Caco-2 (cell line): ENCODE data around the gene CBX7. TPM values are rescaled to one million over a fixed set of nuclear protein-coding genes. Genes with fewer than 3 reads are reported as not detected.

Experiments
- BruUV-seq: library from RNA; stranded (reverse); fragments of 400-500 nt; replicated peaks from 2 replicates; lab custom pipeline; 2021; lab: Mats Ljungman, UMichigan
- CTCF ChIA-PET: fragments of 300-600 bp; sonication (Branson Sonifier 250); formaldehyde crosslinking; loops from one replicate; lab custom pipeline; 2022; ENCODE audit warnings: antibody characterized with exemption; lab: Charles Lee
- POLR2A ChIA-PET: fragments of 300-600 bp; sonication (Branson Sonifier 250); formaldehyde crosslinking; loops from one replicate; lab custom pipeline; 2022; ENCODE audit warnings: antibody characterized with exemption; lab: Charles Lee
- DNase-seq, 2 experiments: peaks; one replicate each; pipeline versions ENCODE4 v3.0.0 to v3.0.0-alpha.2; 2020 to 2022
- H3K27me3 ChIP-seq: replicated peaks from 2 replicates; pipeline ENCODE4 v1.6.0; 2011; ENCODE audit warnings: low read length; ENCODE audit not compliant: control insufficient read depth, insufficient read depth
- H3K36me3 ChIP-seq: 2 replicates; pipeline ENCODE4 v1.5.1; 2011; ENCODE audit warnings: low read length; ENCODE audit not compliant: control insufficient read depth, insufficient read depth
- H3K4me1 ChIP-seq: fragments of 250-450 bp; sonication (Bioruptor Pico); 2 replicates; pipeline ENCODE4 v1.5.1; 2020; ENCODE audit warnings: mild to moderate bottlenecking
- H3K4me3 ChIP-seq: 2 replicates; pipeline ENCODE4 v1.5.1; 2011; ENCODE audit warnings: low read depth, mild to moderate bottlenecking, control low read depth, low read length
- H3K9me3 ChIP-seq: fragments of 250-450 bp; sonication (Bioruptor Pico); 2 replicates; pipeline ENCODE4 v1.5.1; 2020; ENCODE audit warnings: mild to moderate bottlenecking, moderate library complexity
- H3K27ac Mint-ChIP-seq: one replicate; pipeline ENCODE4 v1.8.0; 2022; ENCODE audit warnings: mixed read lengths; ENCODE audit not compliant: unreplicated experiment
- H3K27me3 Mint-ChIP-seq: one replicate; pipeline ENCODE4 v1.8.0; 2022; ENCODE audit warnings: mixed read lengths; ENCODE audit not compliant: insufficient read depth, unreplicated experiment
- H3K36me3 Mint-ChIP-seq: one replicate; pipeline ENCODE4 v1.8.0; 2022; ENCODE audit warnings: mild to moderate bottlenecking, mixed read lengths; ENCODE audit not compliant: insufficient read depth, unreplicated experiment
- H3K4me1 Mint-ChIP-seq: one replicate; pipeline ENCODE4 v1.8.0; 2022; ENCODE audit warnings: low read depth, mixed read lengths; ENCODE audit not compliant: unreplicated experiment
- H3K4me3 Mint-ChIP-seq: one replicate; pipeline ENCODE4 v1.8.0; 2022; ENCODE audit warnings: mild to moderate bottlenecking, moderate library complexity, mixed read lengths; ENCODE audit not compliant: unreplicated experiment
- H3K9me3 Mint-ChIP-seq: one replicate; pipeline ENCODE4 v1.8.0; 2022; ENCODE audit warnings: mixed read lengths; ENCODE audit not compliant: unreplicated experiment
- intact Hi-C: fragments of 100-400 bp; cut with micrococcal nuclease; formaldehyde crosslinking; loops from one replicate; pipeline ENCODE4 v1.10.0; 2022; ENCODE audit not compliant: unreplicated experiment
- total RNA-seq: library from RNA; stranded (reverse); gene quantifications from 2 replicates; pipeline ENCODE4 v1.2.3, GENCODE V29; 2022
- TF ChIP-seq, protein P1 (sequence below), 2 experiments: fragments of 200-600 bp in 1 of 2; IDR thresholded peaks; 1 replicate in 1 of 2; 2 replicates in 1 of 2; pipeline versions ENCODE4 v1.5.1 to v1.8.0; 2011 to 2022; ENCODE audit warnings: antibody characterized with exemption in 1 of 2, control low read depth in 1 of 2, inconsistent platforms in 1 of 2, low read depth in 1 of 2, low read length in 1 of 2, mild to moderate bottlenecking in 1 of 2, moderate library complexity in 1 of 2; ENCODE audit not compliant: insufficient read depth in 1 of 2, severe bottlenecking in 1 of 2, unreplicated experiment in 1 of 2

Gene CBX7
- total RNA-seq, 1 experiment from 2014 or later, result 4.4 TPM

GRCh38 chr22:39174498-39175352 is 22.2 kb upstream of the CBX7 start:
- CTCF ChIA-PET, result interaction anchor here (0.6 to 1.1 kb wide), 3 partner anchors 76 to 174 kb away, joined by 3 to 5 read pairs (median 3); no protein-coding TSS in a partner anchor
- BruUV-seq, result no TSS peak
- no peaks in the 10 kb centered on the region for H3K36me3 ChIP-seq
- peaks cover 57% of the 10 kb centered on the region for H3K4me1 ChIP-seq
- Mint-ChIP-seq H3K4me3 (peak overlapping the region; percentile 57), H3K27ac (peak overlapping the region; percentile 100), H3K4me1 (peaks cover 59% of the 10 kb centered on the region), H3K36me3 (peaks cover 18% of the 10 kb centered on the region), H3K9me3 (no peaks in the 10 kb centered on the region), H3K27me3 (peaks cover 1% of the 10 kb centered on the region)
- H3K27me3 ChIP-seq, result no peaks in the 10 kb centered on the region
- DNase-seq, result peak; percentile 87 to 91
- H3K9me3 ChIP-seq, result no peaks in the 10 kb centered on the region
- H3K4me3 ChIP-seq, result no peak overlapping the region
- POLR2A ChIA-PET, result interaction anchor here (0.8 to 0.9 kb wide), 2 partner anchors 39 to 145 kb away, joined by 3 to 4 read pairs; partner anchors contain the start of gene RPL3
- intact Hi-C loops, result loop anchor here (1.0 kb wide), 2 partner anchors 40 to 67 kb away; no protein-coding TSS in a partner anchor
- TF ChIP-seq, protein P1, sequence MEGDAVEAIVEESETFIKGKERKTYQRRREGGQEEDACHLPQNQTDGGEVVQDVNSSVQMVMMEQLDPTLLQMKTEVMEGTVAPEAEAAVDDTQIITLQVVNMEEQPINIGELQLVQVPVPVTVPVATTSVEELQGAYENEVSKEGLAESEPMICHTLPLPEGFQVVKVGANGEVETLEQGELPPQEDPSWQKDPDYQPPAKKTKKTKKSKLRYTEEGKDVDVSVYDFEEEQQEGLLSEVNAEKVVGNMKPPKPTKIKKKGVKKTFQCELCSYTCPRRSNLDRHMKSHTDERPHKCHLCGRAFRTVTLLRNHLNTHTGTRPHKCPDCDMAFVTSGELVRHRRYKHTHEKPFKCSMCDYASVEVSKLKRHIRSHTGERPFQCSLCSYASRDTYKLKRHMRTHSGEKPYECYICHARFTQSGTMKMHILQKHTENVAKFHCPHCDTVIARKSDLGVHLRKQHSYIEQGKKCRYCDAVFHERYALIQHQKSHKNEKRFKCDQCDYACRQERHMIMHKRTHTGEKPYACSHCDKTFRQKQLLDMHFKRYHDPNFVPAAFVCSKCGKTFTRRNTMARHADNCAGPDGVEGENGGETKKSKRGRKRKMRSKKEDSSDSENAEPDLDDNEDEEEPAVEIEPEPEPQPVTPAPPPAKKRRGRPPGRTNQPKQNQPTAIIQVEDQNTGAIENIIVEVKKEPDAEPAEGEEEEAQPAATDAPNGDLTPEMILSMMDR (IDR thresholded peaks at IDR 0.05; ENCODE audit: insufficient read depth in 1 of 2, low read depth in 1 of 2, low read length in 1 of 2, severe bottlenecking in 1 of 2, unreplicated experiment in 1 of 2), result peak in 1 of 2 experiments; percentile 9

- H3K4me1 ChIP-seq, result peaks cover 57% of the 10 kb centered on the region
- no peak overlapping the region for H3K4me3 ChIP-seq
- H3K36me3 Mint-ChIP-seq, result peaks cover 18% of the 10 kb centered on the region
- no peak for DNase-seq
- H3K27ac Mint-ChIP-seq, result peak overlapping the region; percentile 100
- H3K4me3 Mint-ChIP-seq, result peak overlapping the region; percentile 57
- H3K27me3 ChIP-seq, result no peaks in the 10 kb centered on the region
- BruUV-seq, result no TSS peak
- intact Hi-C loops, result loop anchor here (1.0 kb wide), 2 partner anchors 40 to 67 kb away; no protein-coding TSS in a partner anchor
- no peaks in the 10 kb centered on the region for H3K36me3 ChIP-seq
- TF ChIP-seq, protein P1 (IDR thresholded peaks at IDR 0.05; ENCODE audit: insufficient read depth in 1 of 2, low read depth in 1 of 2, low read length in 1 of 2, severe bottlenecking in 1 of 2, unreplicated experiment in 1 of 2), result no peak
- H3K9me3 ChIP-seq, result no peaks in the 10 kb centered on the region
- peaks cover 54% of the 10 kb centered on the region for H3K4me1 Mint-ChIP-seq
- ChIA-PET POLR2A (interaction anchor here (0.6 to 0.8 kb wide), 2 partner anchors 40 to 137 kb away, joined by 3 to 4 read pairs; no protein-coding TSS in a partner anchor), CTCF (interaction anchor here (0.7 to 1.4 kb wide), 4 partner anchors 77 to 137 kb away, joined by 3 to 5 read pairs (median 4); no protein-coding TSS in a partner anchor)
- peaks cover 3% of the 10 kb centered on the region for H3K27me3 Mint-ChIP-seq
- no peaks in the 10 kb centered on the region for H3K9me3 Mint-ChIP-seq
Measured at GRCh38 chr22:39173787-39174497, 21.5 kb upstream of the CBX7 start.
